Progenitor cell of endocrine pancreas (in vitro differentiated cells): ENCODE data around the gene STK4. TPM values are rescaled to one million over a fixed set of nuclear protein-coding genes. Genes with fewer than 3 reads are reported as not detected.
"Not testable (repeated sequence)": the region's sequence is repeated elsewhere in the genome, so short reads cannot be mapped to it uniquely, and the experiment has no call there.

Experiments
- DNase-seq: peaks from one replicate; pipeline ENCODE4 v3.0.0; 2021; ENCODE audit warnings: low spot score; ENCODE audit not compliant: unreplicated experiment
- H3K27ac Mint-ChIP-seq: 2 replicates; pipeline ENCODE4 v1.8.0; 2021; ENCODE audit warnings: mild to moderate bottlenecking, moderate library complexity, mixed read lengths
- H3K27me3 Mint-ChIP-seq: 2 replicates; pipeline ENCODE4 v1.8.0; 2021; ENCODE audit warnings: mixed read lengths
- H3K36me3 Mint-ChIP-seq: 2 replicates; pipeline ENCODE4 v1.8.0; 2022; ENCODE audit warnings: mixed read lengths; ENCODE audit not compliant: insufficient read depth
- H3K4me1 Mint-ChIP-seq: 2 replicates; pipeline ENCODE4 v1.8.0; 2021; ENCODE audit warnings: low read depth, mixed read lengths
- H3K4me3 Mint-ChIP-seq: 2 replicates; pipeline ENCODE4 v1.8.0; 2021; ENCODE audit warnings: low read depth, mild to moderate bottlenecking, moderate library complexity, mixed read lengths
- H3K9me3 Mint-ChIP-seq: 2 replicates; pipeline ENCODE4 v1.8.0; 2021; ENCODE audit warnings: low read depth, mixed read lengths
- total RNA-seq: library from RNA; stranded (reverse); gene quantifications from 2 replicates; pipeline ENCODE4 v1.2.1, GENCODE V29; 2021
- TF ChIP-seq, protein P1 (sequence below): fragments of 200-600 bp; sonication (generic); IDR thresholded peaks from one replicate; pipeline ENCODE4 v1.5.0; 2021; ENCODE audit warnings: antibody characterized with exemption, mild to moderate bottlenecking; ENCODE audit not compliant: unreplicated experiment

The STK4 gene
- total RNA-seq, 1 donor from 2014 or later = 36.3 TPM

DNA sequence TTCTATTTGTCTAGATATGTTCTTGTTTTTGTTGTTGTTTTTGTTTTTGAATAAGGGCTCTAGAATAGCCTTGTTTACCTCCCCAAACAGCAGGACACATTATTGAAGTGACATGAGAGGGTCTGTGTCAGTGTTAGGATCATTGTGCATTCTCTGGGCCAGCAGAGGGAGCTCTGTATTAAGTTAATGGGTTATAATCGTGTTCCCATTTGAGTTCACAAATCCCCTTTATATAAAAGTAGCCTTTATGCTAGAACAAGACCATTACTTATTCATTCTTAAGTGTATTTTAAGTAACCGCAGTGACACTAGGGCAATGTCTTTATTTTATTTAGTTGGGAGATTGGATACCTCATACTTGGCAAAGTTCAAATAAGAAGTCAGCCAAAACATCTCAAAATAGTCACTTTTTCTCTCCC lies 44.8 kb downstream of the STK4 start:
- peak; percentile 15 for DNase-seq
- Mint-ChIP-seq H3K27me3 (no peaks in the 10 kb centered on the region), H3K4me3 (no peak overlapping the region), H3K4me1 (peaks cover 15% of the 10 kb centered on the region), H3K27ac (no peak overlapping the region), H3K9me3 (no peaks in the 10 kb centered on the region), H3K36me3 (peaks cover 12% of the 10 kb centered on the region)
- TF ChIP-seq, protein P1, sequence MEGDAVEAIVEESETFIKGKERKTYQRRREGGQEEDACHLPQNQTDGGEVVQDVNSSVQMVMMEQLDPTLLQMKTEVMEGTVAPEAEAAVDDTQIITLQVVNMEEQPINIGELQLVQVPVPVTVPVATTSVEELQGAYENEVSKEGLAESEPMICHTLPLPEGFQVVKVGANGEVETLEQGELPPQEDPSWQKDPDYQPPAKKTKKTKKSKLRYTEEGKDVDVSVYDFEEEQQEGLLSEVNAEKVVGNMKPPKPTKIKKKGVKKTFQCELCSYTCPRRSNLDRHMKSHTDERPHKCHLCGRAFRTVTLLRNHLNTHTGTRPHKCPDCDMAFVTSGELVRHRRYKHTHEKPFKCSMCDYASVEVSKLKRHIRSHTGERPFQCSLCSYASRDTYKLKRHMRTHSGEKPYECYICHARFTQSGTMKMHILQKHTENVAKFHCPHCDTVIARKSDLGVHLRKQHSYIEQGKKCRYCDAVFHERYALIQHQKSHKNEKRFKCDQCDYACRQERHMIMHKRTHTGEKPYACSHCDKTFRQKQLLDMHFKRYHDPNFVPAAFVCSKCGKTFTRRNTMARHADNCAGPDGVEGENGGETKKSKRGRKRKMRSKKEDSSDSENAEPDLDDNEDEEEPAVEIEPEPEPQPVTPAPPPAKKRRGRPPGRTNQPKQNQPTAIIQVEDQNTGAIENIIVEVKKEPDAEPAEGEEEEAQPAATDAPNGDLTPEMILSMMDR = peak; percentile 78

DNA sequence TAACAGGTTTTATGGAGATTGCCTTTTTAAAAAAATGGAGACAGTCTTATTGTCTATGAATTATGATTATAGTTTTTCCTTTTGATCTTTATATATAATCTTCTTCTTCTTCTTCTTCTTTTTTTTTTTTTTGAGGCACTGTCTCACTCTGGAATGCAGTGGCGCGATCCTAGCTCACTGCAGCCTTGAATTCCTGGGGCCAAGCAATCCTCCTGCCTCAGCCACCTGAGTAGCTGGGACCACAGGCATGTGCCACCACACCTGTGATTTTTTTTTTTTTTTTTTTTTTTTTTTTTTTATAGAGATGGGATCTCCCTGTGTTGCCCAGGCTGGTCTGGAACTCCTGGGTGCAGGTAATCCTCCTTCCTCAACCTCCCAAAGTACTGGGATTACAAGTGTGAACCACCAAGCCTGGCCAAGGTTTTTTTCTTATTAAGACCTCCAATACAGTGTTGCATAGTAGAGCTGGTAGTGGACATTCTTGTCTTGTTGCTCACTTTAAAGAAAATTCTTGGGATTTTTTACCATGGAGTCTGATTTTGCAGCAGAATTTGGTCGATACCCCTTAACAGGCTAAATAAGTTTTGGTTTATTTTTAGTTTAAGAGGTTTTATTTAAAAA lies 46.5 kb downstream of the STK4 start:
- no peak for DNase-seq
- TF ChIP-seq, protein P1 = no peak
- Mint-ChIP-seq H3K36me3 (peaks cover 7% of the 10 kb centered on the region), H3K27ac (no peak overlapping the region), H3K9me3 (no peaks in the 10 kb centered on the region), H3K4me3 (no peak overlapping the region), H3K4me1 (peaks cover 20% of the 10 kb centered on the region), H3K27me3 (no peaks in the 10 kb centered on the region)

DNA sequence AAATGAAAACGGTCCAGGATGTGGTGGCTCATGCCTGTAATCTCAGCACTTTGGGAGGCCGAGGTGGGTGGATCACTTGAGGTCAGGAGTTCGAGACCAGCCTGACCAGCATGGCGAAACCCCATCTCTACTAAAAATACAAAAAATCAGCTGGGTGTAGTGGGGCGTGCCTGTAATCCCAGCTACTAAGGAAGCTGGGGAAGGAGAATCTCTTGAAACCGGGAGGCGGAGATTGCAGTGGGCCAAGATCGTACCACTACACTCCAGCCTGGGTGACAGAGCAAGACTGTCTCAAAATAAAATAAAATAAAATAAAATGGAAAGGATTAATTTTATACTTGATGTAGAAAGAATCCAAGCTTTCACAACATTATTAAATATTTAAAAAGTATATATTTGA lies 47.8 kb downstream of the STK4 start:
- H3K27me3 Mint-ChIP-seq, DNase-seq, H3K27ac Mint-ChIP-seq, H3K36me3 Mint-ChIP-seq, H3K9me3 Mint-ChIP-seq, H3K4me3 Mint-ChIP-seq: not testable (repeated sequence)
- H3K4me1 Mint-ChIP-seq = peaks cover 20% of the 10 kb centered on the region

DNA sequence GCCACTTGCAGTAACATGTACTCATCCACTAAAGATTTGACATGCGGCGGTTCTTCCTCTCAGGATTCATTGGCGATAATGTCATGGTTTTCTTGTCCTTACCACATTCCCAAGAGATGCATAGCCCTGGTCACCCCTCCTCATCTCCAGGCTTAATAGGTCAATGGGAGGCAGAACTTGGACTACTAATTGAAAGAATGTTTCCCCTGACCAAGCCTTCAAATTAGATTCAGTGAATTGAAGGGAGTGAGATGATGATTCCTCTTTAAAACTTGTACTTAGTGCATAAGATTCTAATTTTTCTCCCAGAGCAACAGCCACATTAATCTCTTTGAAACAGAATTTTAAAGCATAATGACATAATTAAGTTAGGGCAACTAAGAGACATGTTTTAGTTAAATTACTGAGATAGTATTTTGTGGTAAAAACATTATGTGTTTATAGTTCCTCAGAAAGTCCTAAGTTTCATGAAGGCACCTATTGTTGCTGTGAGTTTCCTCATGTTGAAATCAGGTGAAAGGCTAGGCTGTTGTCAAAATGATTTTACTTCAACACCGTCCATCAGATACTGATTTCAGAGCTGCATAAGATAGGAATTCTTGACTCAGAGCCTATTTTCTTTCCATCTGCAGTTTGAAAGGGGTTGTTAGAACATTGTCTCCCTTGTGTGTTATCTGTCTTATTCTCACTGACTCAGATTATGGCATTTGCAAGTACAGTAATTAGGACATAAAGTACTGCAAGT lies 48.5 kb downstream of the STK4 start:
- no peak for DNase-seq
- peaks cover 20% of the 10 kb centered on the region for H3K4me1 Mint-ChIP-seq
- TF ChIP-seq, protein P1 = no peak
- no peak overlapping the region for H3K4me3 Mint-ChIP-seq
- H3K27me3 Mint-ChIP-seq = no peaks in the 10 kb centered on the region
- H3K9me3 Mint-ChIP-seq = no peaks in the 10 kb centered on the region
- peaks cover 3% of the 10 kb centered on the region for H3K36me3 Mint-ChIP-seq
- peak overlapping the region; percentile 19 for H3K27ac Mint-ChIP-seq

DNA sequence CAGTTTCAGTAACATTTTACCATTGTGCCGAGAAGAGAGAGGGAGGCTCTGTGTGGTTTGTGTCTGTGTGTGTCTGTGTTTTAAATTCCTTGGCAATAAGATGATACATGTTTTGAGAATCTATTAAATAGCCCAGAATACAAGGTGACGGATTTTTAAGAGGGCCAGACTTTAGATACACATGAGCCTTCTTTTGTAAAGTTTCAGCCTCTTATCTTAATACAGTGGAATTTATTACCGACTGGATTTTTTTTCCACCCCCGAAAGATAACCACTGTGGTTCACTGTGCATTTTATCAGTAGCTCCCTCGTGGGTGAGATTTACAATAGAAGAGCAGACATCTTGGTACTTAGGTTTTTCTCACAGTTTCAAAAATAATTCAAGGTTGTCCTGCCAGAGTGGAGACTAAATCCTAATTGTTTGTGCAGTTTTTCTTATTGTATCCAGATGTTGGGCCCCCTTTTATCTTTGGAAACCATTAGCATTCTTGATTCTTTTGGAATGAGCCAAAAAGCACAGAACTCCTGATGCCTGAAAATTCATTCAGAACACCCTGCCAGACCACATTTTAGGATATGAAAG lies 49.9 kb downstream of the STK4 start:
- H3K9me3 Mint-ChIP-seq = no peaks in the 10 kb centered on the region
- TF ChIP-seq, protein P1 = no peak
- H3K4me3 Mint-ChIP-seq = no peak overlapping the region
- H3K36me3 Mint-ChIP-seq = peaks cover 6% of the 10 kb centered on the region
- peaks cover 20% of the 10 kb centered on the region for H3K4me1 Mint-ChIP-seq
- DNase-seq = no peak
- H3K27me3 Mint-ChIP-seq = no peaks in the 10 kb centered on the region
- peak overlapping the region; percentile 81 for H3K27ac Mint-ChIP-seq
